ENCODE measurements around the gene LRP1B. TPM values are rescaled to one million over a fixed set of nuclear protein-coding genes. Genes with fewer than 3 reads are reported as not detected.

Gene LRP1B
- polyA plus RNA-seq, 1 donor from 2014 or later, result 12.7 TPM

- no peak overlapping the region for H3K4me2 ChIP-seq (ENCODE audit: low read length)
- no peaks in the 10 kb centered on the region for H3K9me2 ChIP-seq (ENCODE audit: insufficient read depth, low read length)
- no peaks in the 10 kb centered on the region for H3K36me3 ChIP-seq (ENCODE audit: insufficient read depth, low read length)
- no peaks in the 10 kb centered on the region for H3K79me2 ChIP-seq (replicated peaks; ENCODE audit: insufficient read depth, low read length)
- H4K20me1 ChIP-seq (ENCODE audit: insufficient read depth), result no peaks in the 10 kb centered on the region
- TF ChIP-seq MXI1 (conservative IDR thresholded peaks at IDR 0.05; ENCODE audit: poor library complexity, severe bottlenecking) (no peak), POLR2AphosphoS5 (IDR thresholded peaks at IDR 0.05) (no peak), SMC3 (conservative IDR thresholded peaks at IDR 0.05; ENCODE audit: poor library complexity) (no peak), EZH2 (IDR thresholded peaks at IDR 0.05; ENCODE audit: borderline replicate concordance, insufficient read depth, low read length, poor library complexity, severe bottlenecking) (no peak), REST (IDR thresholded peaks at IDR 0.05; ENCODE audit: borderline replicate concordance) (no peak), RAD21 (conservative IDR thresholded peaks at IDR 0.05) (no peak), TAF1 (IDR thresholded peaks at IDR 0.05; ENCODE audit: low read depth) (no peak), EP300 (conservative IDR thresholded peaks at IDR 0.05; ENCODE audit: poor library complexity, severe bottlenecking) (no peak)
- TF ChIP-seq, protein P1, sequence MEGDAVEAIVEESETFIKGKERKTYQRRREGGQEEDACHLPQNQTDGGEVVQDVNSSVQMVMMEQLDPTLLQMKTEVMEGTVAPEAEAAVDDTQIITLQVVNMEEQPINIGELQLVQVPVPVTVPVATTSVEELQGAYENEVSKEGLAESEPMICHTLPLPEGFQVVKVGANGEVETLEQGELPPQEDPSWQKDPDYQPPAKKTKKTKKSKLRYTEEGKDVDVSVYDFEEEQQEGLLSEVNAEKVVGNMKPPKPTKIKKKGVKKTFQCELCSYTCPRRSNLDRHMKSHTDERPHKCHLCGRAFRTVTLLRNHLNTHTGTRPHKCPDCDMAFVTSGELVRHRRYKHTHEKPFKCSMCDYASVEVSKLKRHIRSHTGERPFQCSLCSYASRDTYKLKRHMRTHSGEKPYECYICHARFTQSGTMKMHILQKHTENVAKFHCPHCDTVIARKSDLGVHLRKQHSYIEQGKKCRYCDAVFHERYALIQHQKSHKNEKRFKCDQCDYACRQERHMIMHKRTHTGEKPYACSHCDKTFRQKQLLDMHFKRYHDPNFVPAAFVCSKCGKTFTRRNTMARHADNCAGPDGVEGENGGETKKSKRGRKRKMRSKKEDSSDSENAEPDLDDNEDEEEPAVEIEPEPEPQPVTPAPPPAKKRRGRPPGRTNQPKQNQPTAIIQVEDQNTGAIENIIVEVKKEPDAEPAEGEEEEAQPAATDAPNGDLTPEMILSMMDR (IDR thresholded peaks at IDR 0.05; ENCODE audit: poor library complexity, severe bottlenecking), result no peak
- no peak overlapping the region for H3K9ac ChIP-seq (ENCODE audit: low read length)
- H3K9me3 ChIP-seq (ENCODE audit: low read length), result no peaks in the 10 kb centered on the region
- H2AFZ ChIP-seq (ENCODE audit: low read depth, low read length), result no peak overlapping the region
- H3K4me3 ChIP-seq (ENCODE audit: low read length), result no peak overlapping the region
- no peaks in the 10 kb centered on the region for H3F3A ChIP-seq (ENCODE audit: insufficient read depth, low read length, poor library complexity, severe bottlenecking)
- H3K27ac ChIP-seq (ENCODE audit: low read length), result no peak overlapping the region
- H3K27me3 ChIP-seq (ENCODE audit: insufficient read depth, low read depth, low read length), result no peaks in the 10 kb centered on the region
Measured at GRCh38 chr2:141806090-141806489, 324.7 kb downstream of the LRP1B start.

DNA sequence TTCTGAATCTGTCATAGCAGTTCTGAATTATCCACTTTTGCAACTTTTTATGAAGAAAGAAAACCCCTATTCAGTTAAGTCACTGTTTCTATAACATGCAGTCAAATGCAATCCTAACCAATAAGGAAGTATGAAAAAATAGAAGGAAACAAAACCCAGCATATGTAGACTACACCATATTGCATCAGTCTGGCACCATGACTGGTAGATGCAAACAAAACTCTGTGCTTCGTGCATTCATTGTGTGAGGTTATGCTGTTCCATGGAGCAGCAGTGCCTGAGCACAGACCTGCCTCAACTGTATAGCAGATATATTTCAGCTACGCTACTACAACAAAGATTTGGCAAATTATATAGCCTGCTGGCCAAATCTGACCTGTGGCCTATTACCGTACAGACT, 325.5 kb downstream of the LRP1B start:
- no peak for TF ChIP-seq TAF1 (IDR thresholded peaks at IDR 0.05; ENCODE audit: low read depth)
- TF ChIP-seq POLR2AphosphoS5 (IDR thresholded peaks at IDR 0.05), result no peak
- TF ChIP-seq, protein P1 (IDR thresholded peaks at IDR 0.05; ENCODE audit: poor library complexity, severe bottlenecking), result no peak
- no peak for TF ChIP-seq REST (IDR thresholded peaks at IDR 0.05; ENCODE audit: borderline replicate concordance)
- no peak for TF ChIP-seq EP300 (conservative IDR thresholded peaks at IDR 0.05; ENCODE audit: poor library complexity, severe bottlenecking)
- TF ChIP-seq SMC3 (conservative IDR thresholded peaks at IDR 0.05; ENCODE audit: poor library complexity), result no peak
- TF ChIP-seq MXI1 (conservative IDR thresholded peaks at IDR 0.05; ENCODE audit: poor library complexity, severe bottlenecking), result no peak
- TF ChIP-seq RAD21 (conservative IDR thresholded peaks at IDR 0.05), result no peak
- no peak for TF ChIP-seq EZH2 (IDR thresholded peaks at IDR 0.05; ENCODE audit: borderline replicate concordance, insufficient read depth, low read length, poor library complexity, severe bottlenecking)
- H3K4me3 ChIP-seq (ENCODE audit: low read length), result no peak overlapping the region
- H3K27ac ChIP-seq (ENCODE audit: low read length), result no peak overlapping the region
- H3K9me2 ChIP-seq (ENCODE audit: insufficient read depth, low read length), result no peaks in the 10 kb centered on the region
- H3K9ac ChIP-seq (ENCODE audit: low read length), result no peak overlapping the region
- H3F3A ChIP-seq (ENCODE audit: insufficient read depth, low read length, poor library complexity, severe bottlenecking), result no peaks in the 10 kb centered on the region
- H4K20me1 ChIP-seq (ENCODE audit: insufficient read depth), result no peaks in the 10 kb centered on the region
- no peaks in the 10 kb centered on the region for H3K36me3 ChIP-seq (ENCODE audit: insufficient read depth, low read length)
- H3K79me2 ChIP-seq (replicated peaks; ENCODE audit: insufficient read depth, low read length), result no peaks in the 10 kb centered on the region
- no peak overlapping the region for H3K4me2 ChIP-seq (ENCODE audit: low read length)
- H2AFZ ChIP-seq (ENCODE audit: low read depth, low read length), result no peak overlapping the region
- H3K27me3 ChIP-seq (ENCODE audit: insufficient read depth, low read depth, low read length), result no peaks in the 10 kb centered on the region
- no peaks in the 10 kb centered on the region for H3K9me3 ChIP-seq (ENCODE audit: low read length)

Data from neural cell (in vitro differentiated cells).